Panc1 (cell line): ENCODE data around the gene CEP128. TPM values are rescaled to one million over a fixed set of nuclear protein-coding genes. Genes with fewer than 3 reads are reported as not detected.

Experiments
- ATAC-seq: fragments of 200-7000 bp; cut with Tn5 transposase; 2 replicates; pipeline ENCODE4 v1.9.1; 2020; ENCODE audit warnings: mild to moderate bottlenecking, moderate library complexity
- BruUV-seq: library from RNA; stranded (reverse); fragments of 400-500 nt; replicated peaks from 2 replicates; lab custom pipeline; 2021; lab: Mats Ljungman, UMichigan
- CTCF ChIA-PET: fragments of 300-600 bp; sonication (Branson Sonifier 250); formaldehyde crosslinking; loops from one replicate; lab custom pipeline; 2022; ENCODE audit warnings: antibody characterized with exemption; lab: Charles Lee
- POLR2A ChIA-PET: fragments of 300-600 bp; sonication (Branson Sonifier 250); formaldehyde crosslinking; loops from one replicate; lab custom pipeline; 2022; ENCODE audit warnings: antibody characterized with exemption; lab: Charles Lee
- DNase-seq: peaks from one replicate; pipeline ENCODE4 v3.0.0-alpha.2; 2010; ENCODE audit warnings: low read depth, low spot score
- H3K27ac ChIP-seq: 2 replicates; pipeline ENCODE4 v1.5.1; 2011; ENCODE audit warnings: mild to moderate bottlenecking, low read length, inconsistent platforms
- H3K27me3 ChIP-seq: fragments of 200-500 bp; sonication (Bioruptor generic); 2 replicates; pipeline ENCODE4 v1.6.0; 2014; ENCODE audit warnings: low read length, inconsistent platforms; ENCODE audit not compliant: control insufficient read depth, insufficient read depth
- H3K36me3 ChIP-seq: fragments of 200-500 bp; sonication (Bioruptor generic); 2 replicates; pipeline ENCODE4 v1.5.1; 2014; ENCODE audit warnings: inconsistent platforms, mild to moderate bottlenecking, low read length, moderate library complexity; ENCODE audit not compliant: control insufficient read depth, insufficient read depth
- H3K4me1 ChIP-seq: 2 replicates; pipeline ENCODE4 v1.5.1; 2011; ENCODE audit warnings: inconsistent platforms, mild to moderate bottlenecking, low read length, moderate library complexity; ENCODE audit not compliant: control insufficient read depth, insufficient read depth
- H3K4me3 ChIP-seq, 2 experiments: 2 replicates each; pipeline ENCODE4 v1.5.1; 2011 to 2012; ENCODE audit warnings: low read depth in 2 of 2, low read length in 2 of 2, mild to moderate bottlenecking in 2 of 2, inconsistent platforms in 1 of 2, moderate library complexity in 1 of 2
- H3K9me3 ChIP-seq: fragments of 200-500 bp; sonication (Bioruptor generic); 2 replicates; pipeline ENCODE4 v1.5.1; 2014; ENCODE audit warnings: low read depth, mild to moderate bottlenecking, inconsistent platforms, low read length, moderate library complexity; ENCODE audit not compliant: control insufficient read depth, insufficient read depth
- POLR2AphosphoS5 ChIP-seq: IDR thresholded peaks from 2 replicates; pipeline ENCODE4 v1.6.1; 2012; ENCODE audit warnings: mild to moderate bottlenecking, low read depth, low read length, moderate library complexity
- SIN3A ChIP-seq: IDR thresholded peaks from 2 replicates; pipeline ENCODE4 v1.6.1; 2012; ENCODE audit warnings: low read depth, mild to moderate bottlenecking, low read length, moderate library complexity, borderline replicate concordance; ENCODE audit not compliant: insufficient read depth
- TCF7L2 ChIP-seq: IDR thresholded peaks from 2 replicates; pipeline ENCODE4 v1.6.1; 2011; ENCODE audit warnings: mild to moderate bottlenecking, low read depth, low read length, inconsistent platforms
- in situ Hi-C: cut with HindIII; loops from 2 replicates; pipeline ENCODE4 v1.10.0; 2016; ENCODE audit warnings: low sequenced_read_pairs, low pct_unique_long_range_greater_than_20kb
- intact Hi-C: fragments of 100-400 bp; cut with micrococcal nuclease; formaldehyde crosslinking; loops from one replicate; pipeline ENCODE4 v1.10.0; 2022; ENCODE audit not compliant: unreplicated experiment
- total RNA-seq: library from RNA; stranded (reverse); gene quantifications from one replicate; pipeline ENCODE4 v1.2.1, GENCODE V29; 2021; ENCODE audit not compliant: unreplicated experiment
- TF ChIP-seq, protein P1 (sequence below): fragments of 450-650 bp; IDR thresholded peaks from 2 replicates; pipeline ENCODE4 v1.5.1; 2017; ENCODE audit warnings: mild to moderate bottlenecking
- TF ChIP-seq, protein P2 (sequence below), 2 experiments: IDR thresholded peaks; 2 replicates each; pipeline ENCODE4 v1.6.1; 2011 to 2012; ENCODE audit warnings: low read depth in 2 of 2, control low read depth in 1 of 2, low read length in 1 of 2, mild to moderate bottlenecking in 1 of 2, moderate library complexity in 1 of 2; ENCODE audit not compliant: insufficient read depth in 1 of 2

CEP128 gene
- total RNA-seq, 1 experiment from 2014 or later, result 9.3 TPM

- ChIA-PET CTCF (no interaction called here), POLR2A (no interaction called here)
- no TSS peak for BruUV-seq
- Histone ChIP-seq H3K27ac (no peak overlapping the region), H3K27me3 (no peaks in the 10 kb centered on the region), H3K9me3 (no peaks in the 10 kb centered on the region), H3K4me3 (no peak overlapping the region), H3K4me1 (no peaks in the 10 kb centered on the region), H3K36me3 (no peaks in the 10 kb centered on the region)
- TF ChIP-seq, protein P1, sequence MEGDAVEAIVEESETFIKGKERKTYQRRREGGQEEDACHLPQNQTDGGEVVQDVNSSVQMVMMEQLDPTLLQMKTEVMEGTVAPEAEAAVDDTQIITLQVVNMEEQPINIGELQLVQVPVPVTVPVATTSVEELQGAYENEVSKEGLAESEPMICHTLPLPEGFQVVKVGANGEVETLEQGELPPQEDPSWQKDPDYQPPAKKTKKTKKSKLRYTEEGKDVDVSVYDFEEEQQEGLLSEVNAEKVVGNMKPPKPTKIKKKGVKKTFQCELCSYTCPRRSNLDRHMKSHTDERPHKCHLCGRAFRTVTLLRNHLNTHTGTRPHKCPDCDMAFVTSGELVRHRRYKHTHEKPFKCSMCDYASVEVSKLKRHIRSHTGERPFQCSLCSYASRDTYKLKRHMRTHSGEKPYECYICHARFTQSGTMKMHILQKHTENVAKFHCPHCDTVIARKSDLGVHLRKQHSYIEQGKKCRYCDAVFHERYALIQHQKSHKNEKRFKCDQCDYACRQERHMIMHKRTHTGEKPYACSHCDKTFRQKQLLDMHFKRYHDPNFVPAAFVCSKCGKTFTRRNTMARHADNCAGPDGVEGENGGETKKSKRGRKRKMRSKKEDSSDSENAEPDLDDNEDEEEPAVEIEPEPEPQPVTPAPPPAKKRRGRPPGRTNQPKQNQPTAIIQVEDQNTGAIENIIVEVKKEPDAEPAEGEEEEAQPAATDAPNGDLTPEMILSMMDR, result no peak
- TF ChIP-seq TCF7L2, result no peak
- TF ChIP-seq, protein P2, sequence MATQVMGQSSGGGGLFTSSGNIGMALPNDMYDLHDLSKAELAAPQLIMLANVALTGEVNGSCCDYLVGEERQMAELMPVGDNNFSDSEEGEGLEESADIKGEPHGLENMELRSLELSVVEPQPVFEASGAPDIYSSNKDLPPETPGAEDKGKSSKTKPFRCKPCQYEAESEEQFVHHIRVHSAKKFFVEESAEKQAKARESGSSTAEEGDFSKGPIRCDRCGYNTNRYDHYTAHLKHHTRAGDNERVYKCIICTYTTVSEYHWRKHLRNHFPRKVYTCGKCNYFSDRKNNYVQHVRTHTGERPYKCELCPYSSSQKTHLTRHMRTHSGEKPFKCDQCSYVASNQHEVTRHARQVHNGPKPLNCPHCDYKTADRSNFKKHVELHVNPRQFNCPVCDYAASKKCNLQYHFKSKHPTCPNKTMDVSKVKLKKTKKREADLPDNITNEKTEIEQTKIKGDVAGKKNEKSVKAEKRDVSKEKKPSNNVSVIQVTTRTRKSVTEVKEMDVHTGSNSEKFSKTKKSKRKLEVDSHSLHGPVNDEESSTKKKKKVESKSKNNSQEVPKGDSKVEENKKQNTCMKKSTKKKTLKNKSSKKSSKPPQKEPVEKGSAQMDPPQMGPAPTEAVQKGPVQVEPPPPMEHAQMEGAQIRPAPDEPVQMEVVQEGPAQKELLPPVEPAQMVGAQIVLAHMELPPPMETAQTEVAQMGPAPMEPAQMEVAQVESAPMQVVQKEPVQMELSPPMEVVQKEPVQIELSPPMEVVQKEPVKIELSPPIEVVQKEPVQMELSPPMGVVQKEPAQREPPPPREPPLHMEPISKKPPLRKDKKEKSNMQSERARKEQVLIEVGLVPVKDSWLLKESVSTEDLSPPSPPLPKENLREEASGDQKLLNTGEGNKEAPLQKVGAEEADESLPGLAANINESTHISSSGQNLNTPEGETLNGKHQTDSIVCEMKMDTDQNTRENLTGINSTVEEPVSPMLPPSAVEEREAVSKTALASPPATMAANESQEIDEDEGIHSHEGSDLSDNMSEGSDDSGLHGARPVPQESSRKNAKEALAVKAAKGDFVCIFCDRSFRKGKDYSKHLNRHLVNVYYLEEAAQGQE (IDR thresholded peaks at IDR 0.05; ENCODE audit: insufficient read depth in 1 of 2, low read depth in 2 of 2, low read length in 1 of 2), result no peak
- intact Hi-C loops, result no loop called here
- DNase-seq (no peak), ATAC-seq (no peak)
- in situ Hi-C loops, result no loop called here
Observed at GRCh38 chr14:80536456-80536855, 405.1 kb downstream of the CEP128 start.

GRCh38 chr14:80535171-80535570 is 406.4 kb downstream of the CEP128 start:
- Histone ChIP-seq H3K36me3 (no peaks in the 10 kb centered on the region), H3K9me3 (no peaks in the 10 kb centered on the region), H3K27me3 (no peaks in the 10 kb centered on the region), H3K4me1 (no peaks in the 10 kb centered on the region), H3K27ac (no peak overlapping the region), H3K4me3 (no peak overlapping the region)
- CTCF ChIA-PET, result no interaction called here
- in situ Hi-C loops (no loop called here), intact Hi-C loops (no loop called here)
- DNase-seq, result no peak
- no TSS peak for BruUV-seq
- POLR2A ChIA-PET, result no interaction called here
- TF ChIP-seq TCF7L2 (no peak), SIN3A (no peak), POLR2AphosphoS5 (no peak)
- TF ChIP-seq, protein P2 (IDR thresholded peaks at IDR 0.05; ENCODE audit: insufficient read depth in 1 of 2, low read depth in 2 of 2, low read length in 1 of 2), result no peak
- TF ChIP-seq, protein P1, result no peak
- no peak for ATAC-seq
